Measurements from ENCODE around the gene CCBE1.

DNA sequence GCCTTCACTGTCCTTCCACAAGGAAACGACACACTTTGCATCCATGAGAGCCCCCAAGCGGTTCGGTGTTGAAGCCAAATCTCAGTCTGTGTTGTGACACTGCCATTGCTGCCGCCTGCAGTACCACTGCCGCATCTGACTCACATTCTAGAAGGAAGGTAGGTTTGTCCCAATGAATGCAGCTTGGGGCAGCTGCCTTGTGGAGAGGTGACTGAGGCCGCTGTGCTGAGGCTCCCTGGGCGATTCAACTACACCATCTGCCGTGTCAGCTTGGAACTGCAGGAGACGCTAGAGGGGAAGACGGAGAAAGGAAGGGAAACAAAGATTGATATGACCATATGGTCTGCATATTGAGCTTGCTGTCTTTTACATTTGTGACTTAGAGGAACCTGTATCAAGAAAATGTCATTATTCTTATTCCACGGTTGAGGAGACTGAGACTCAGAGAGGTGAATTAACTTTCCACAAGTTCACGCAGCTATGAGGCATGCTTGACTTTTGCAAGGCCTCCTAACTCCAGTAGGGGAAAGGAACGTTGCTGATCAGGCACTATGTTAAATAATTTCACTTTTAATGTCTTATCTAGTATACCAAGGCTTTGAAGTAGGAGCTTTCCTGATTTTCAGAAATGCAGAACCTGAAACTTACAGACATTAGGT, 294.7 kb downstream of the CCBE1 start:
- TF ChIP-seq, protein P1, sequence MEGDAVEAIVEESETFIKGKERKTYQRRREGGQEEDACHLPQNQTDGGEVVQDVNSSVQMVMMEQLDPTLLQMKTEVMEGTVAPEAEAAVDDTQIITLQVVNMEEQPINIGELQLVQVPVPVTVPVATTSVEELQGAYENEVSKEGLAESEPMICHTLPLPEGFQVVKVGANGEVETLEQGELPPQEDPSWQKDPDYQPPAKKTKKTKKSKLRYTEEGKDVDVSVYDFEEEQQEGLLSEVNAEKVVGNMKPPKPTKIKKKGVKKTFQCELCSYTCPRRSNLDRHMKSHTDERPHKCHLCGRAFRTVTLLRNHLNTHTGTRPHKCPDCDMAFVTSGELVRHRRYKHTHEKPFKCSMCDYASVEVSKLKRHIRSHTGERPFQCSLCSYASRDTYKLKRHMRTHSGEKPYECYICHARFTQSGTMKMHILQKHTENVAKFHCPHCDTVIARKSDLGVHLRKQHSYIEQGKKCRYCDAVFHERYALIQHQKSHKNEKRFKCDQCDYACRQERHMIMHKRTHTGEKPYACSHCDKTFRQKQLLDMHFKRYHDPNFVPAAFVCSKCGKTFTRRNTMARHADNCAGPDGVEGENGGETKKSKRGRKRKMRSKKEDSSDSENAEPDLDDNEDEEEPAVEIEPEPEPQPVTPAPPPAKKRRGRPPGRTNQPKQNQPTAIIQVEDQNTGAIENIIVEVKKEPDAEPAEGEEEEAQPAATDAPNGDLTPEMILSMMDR (IDR thresholded peaks at IDR 0.05) = peak; percentile 90
- TF ChIP-seq ZFX (IDR thresholded peaks at IDR 0.05; ENCODE audit: borderline replicate concordance) = no peak
